Cardiac muscle cell (in vitro differentiated cells and primary cell): ENCODE measurements around the gene TMEM266. TPM values are rescaled to one million over a fixed set of nuclear protein-coding genes. Genes with fewer than 3 reads are reported as not detected.
A peak's percentile ranks its signal among the peaks of the same experiment; 100 is the strongest.

ENCODE experiments used
- DNase-seq, 2 donors: peaks; one replicate each; pipeline versions ENCODE4 v3.0.0 to v3.0.0-alpha.2; 2010 to 2017; ENCODE audit warnings: low read depth in 1 of 2, low spot score in 1 of 2
- H3K27ac ChIP-seq: fragments of 200-600 bp; sonication (generic); 2 replicates; pipeline ENCODE4 v1.5.1; 2016
- H3K27me3 ChIP-seq: fragments of 200-600 bp; sonication (generic); 2 replicates; pipeline ENCODE4 v1.6.0; 2016; ENCODE audit warnings: control low read depth
- H3K36me3 ChIP-seq: fragments of 200-600 bp; sonication (generic); 2 replicates; pipeline ENCODE4 v1.5.1; 2016; ENCODE audit warnings: control low read depth
- H3K4me1 ChIP-seq: fragments of 200-600 bp; sonication (generic); 2 replicates; pipeline ENCODE4 v1.8.1; 2017; ENCODE audit warnings: low read depth, mild to moderate bottlenecking, mixed run types
- H3K4me3 ChIP-seq: fragments of 200-600 bp; sonication (generic); 2 replicates; pipeline ENCODE4 v1.5.1; 2016; ENCODE audit warnings: mild to moderate bottlenecking
- H3K9me3 ChIP-seq: fragments of 200-600 bp; sonication (generic); 2 replicates; pipeline ENCODE4 v1.5.1; 2017; ENCODE audit warnings: low read depth, mild to moderate bottlenecking, control low read depth
- CTCF ChIP-seq: IDR thresholded peaks from 2 replicates; pipeline ENCODE4 v1.5.1; 2012; ENCODE audit warnings: low read depth, mild to moderate bottlenecking, low read length
- polyA plus RNA-seq: library from polyadenylated mRNA; unstranded; fragments of >200 nt; fragmentation: Nextera tagmentation; extraction: Ambion mirVana; gene quantifications from 2 replicates; pipeline ENCODE4 v1.2.1, GENCODE V29; 2016
- total RNA-seq: library from RNA; depleted of rRNA; stranded (reverse); fragments of >200 nt; gene quantifications from 2 replicates; pipeline ENCODE4 v1.2.3, GENCODE V29; 2016

TMEM266 gene
- total and polyA plus RNA-seq, 2 experiments from 2014 or later = 0.12 to 1.5 TPM

GRCh38 chr15:76190751-76191538, 131.2 kb downstream of the TMEM266 start:
- Histone ChIP-seq H3K27ac (no peak overlapping the region), H3K36me3 (no peaks in the 10 kb centered on the region), H3K4me1 (no peaks in the 10 kb centered on the region), H3K27me3 (peaks cover 12% of the 10 kb centered on the region), H3K4me3 (no peak overlapping the region), H3K9me3 (no peaks in the 10 kb centered on the region)
- DNase-seq = peak; percentile 76 to 87
- TF ChIP-seq CTCF = peak; percentile 89

- no peak for TF ChIP-seq CTCF
Measured at GRCh38 chr15:76191539-76192244, 131.9 kb downstream of the TMEM266 start.

GRCh38 chr15:76192715-76193114, 132.9 kb downstream of the TMEM266 start:
- peaks cover 12% of the 10 kb centered on the region for H3K27me3 ChIP-seq
- peaks cover 7% of the 10 kb centered on the region for H3K4me1 ChIP-seq
- H3K27ac ChIP-seq = no peak overlapping the region
- H3K9me3 ChIP-seq = no peaks in the 10 kb centered on the region
- TF ChIP-seq CTCF = no peak
- no peak for DNase-seq
- H3K4me3 ChIP-seq = no peak overlapping the region
- no peaks in the 10 kb centered on the region for H3K36me3 ChIP-seq

More at GRCh38 chr15:76191539-76192244, 131.9 kb downstream of the TMEM266 start:
- Histone ChIP-seq H3K27me3 (peaks cover 12% of the 10 kb centered on the region), H3K36me3 (no peaks in the 10 kb centered on the region), H3K27ac (no peak overlapping the region), H3K4me3 (no peak overlapping the region), H3K9me3 (no peaks in the 10 kb centered on the region), H3K4me1 (peaks cover 4% of the 10 kb centered on the region)
- peak in 1 of 2 donors; percentile 20 for DNase-seq

- H3K36me3 ChIP-seq = no peaks in the 10 kb centered on the region
- no peak for TF ChIP-seq CTCF
- peaks cover 7% of the 10 kb centered on the region for H3K4me1 ChIP-seq
- DNase-seq = peak in 1 of 2 donors; percentile 24
- H3K4me3 ChIP-seq = no peak overlapping the region
- H3K27ac ChIP-seq = no peak overlapping the region
- H3K27me3 ChIP-seq = peaks cover 12% of the 10 kb centered on the region
- no peaks in the 10 kb centered on the region for H3K9me3 ChIP-seq
Measured at GRCh38 chr15:76193934-76194333, 134.1 kb downstream of the TMEM266 start.

- TF ChIP-seq CTCF = no peak
- DNase-seq = no peak
- H3K9me3 ChIP-seq = no peaks in the 10 kb centered on the region
- H3K4me3 ChIP-seq = no peak overlapping the region
- no peaks in the 10 kb centered on the region for H3K36me3 ChIP-seq
- H3K27ac ChIP-seq = no peak overlapping the region
- H3K4me1 ChIP-seq = peaks cover 7% of the 10 kb centered on the region
- H3K27me3 ChIP-seq = no peaks in the 10 kb centered on the region
Measured at GRCh38 chr15:76195506-76196268, 135.9 kb downstream of the TMEM266 start.
